Forelimb muscle (tissue), 1 donor: ENCODE measurements around the gene PISD. TPM values are rescaled to one million over a fixed set of nuclear protein-coding genes. Genes with fewer than 3 reads are reported as not detected.

Experiments
- DNase-seq: peaks from one replicate; pipeline ENCODE4 v3.0.0-alpha.2; 2013; ENCODE audit warnings: low read depth
- polyA plus RNA-seq: library from polyadenylated mRNA; unstranded; fragments of 120-200 nt; gene quantifications from one replicate; pipeline ENCODE4 v1.2.1, GENCODE V29; 2013; ENCODE audit not compliant: insufficient read length

The PISD gene
- polyA plus RNA-seq, 1 donor = 16.3 TPM

DNA sequence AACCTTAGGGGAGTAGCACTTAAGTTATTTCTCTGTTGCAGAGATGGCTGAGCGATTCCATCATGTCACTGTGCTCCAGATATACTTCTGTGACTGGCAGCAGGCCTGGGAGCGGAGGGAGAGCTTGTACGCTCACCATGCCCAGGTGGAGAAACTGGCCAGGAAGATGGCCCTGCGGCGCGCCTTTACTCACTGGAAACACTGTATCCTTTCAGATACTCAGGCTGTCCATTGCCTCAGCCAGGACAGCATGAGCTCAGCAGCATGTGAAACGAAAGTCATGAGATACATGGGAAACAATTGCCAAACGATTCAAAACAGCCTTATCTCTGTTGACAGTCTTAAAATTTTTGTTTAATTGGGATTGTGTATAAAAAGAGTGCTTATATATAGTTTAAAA lies 86.8 kb downstream of the PISD start:
- no peak for DNase-seq

DNA sequence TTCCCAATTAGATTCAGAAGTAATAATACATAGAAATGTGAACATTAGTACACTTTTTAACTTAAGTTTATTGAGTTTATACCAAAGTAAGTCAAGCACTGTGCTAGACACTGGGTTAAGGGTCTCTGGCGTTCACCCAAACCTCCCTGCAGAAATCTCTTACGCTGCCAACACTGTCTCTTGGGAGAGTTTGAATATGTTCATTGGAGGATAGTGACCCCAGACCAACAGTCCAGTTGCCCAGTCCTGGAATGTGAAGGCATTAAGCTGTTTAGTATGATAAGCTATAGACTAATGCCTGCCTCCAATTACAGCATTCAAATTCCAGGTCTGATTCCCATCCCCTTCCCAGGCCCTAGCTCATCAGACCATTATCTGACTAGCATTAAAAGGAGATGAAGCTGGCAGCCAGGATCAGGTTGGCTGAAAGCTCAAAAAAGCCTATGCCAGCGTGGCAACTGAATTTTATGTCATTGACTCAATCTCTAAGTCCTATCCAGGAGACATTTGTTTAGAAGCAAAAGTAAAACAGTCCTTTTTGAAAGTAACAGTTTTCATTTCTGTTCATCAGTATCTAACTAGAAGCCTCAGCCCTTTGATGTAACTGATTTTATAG lies 87.9 kb downstream of the PISD start:
- no peak for DNase-seq

DNA sequence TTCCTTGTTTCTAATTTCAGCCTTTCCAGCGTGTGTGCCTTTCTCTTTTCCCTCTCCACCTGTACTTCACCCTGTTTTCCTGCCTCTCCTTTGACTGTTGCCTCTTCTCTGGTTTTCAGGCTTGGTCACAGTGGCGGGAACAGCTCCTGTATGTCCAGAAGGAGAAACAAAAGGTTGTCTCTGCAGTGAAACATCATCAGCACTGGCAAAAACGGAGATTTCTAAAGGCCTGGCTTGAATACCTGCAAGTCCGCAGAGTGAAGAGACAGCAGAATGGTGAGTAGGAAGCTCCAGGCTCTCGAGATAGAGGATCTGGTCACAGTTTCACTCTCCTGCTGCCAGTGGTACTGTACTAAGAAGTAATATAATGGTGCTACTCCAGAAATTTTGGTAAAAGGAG lies 89.1 kb downstream of the PISD start:
- no peak for DNase-seq

DNA sequence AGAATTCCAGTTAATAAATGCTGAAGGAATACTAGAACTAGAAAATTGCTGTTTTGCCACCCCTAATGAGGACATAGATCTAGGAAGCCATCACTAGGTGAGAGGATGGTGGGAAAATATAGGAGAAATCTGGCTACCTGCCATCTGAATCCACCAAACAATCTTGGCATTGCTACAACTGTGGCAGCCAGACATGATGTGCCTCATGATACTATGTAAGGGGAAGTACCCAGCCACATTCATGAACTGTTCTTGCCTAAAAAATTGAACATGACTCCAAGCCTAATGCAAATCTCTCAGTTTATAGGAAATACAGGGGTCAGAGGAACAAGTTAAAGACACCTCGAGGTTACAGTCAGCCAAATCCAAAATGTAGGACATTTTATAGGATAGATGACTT lies 92.9 kb downstream of the PISD start:
- no peak for DNase-seq

Other genes starting within 250 kb of the PISD start
- gene EIF4ENIF1, start 172.4 kb downstream of the PISD start, polyA plus RNA-seq = 28.7 TPM
- 9.6 TPM for gene SFI1, start 165.7 kb downstream of the PISD start, polyA plus RNA-seq
- gene PRR14L, start 87.9 kb upstream of the PISD start, polyA plus RNA-seq = 14.6 TPM
- gene DEPDC5, start 91.8 kb upstream of the PISD start, polyA plus RNA-seq = 6.8 TPM